HepG2 (cell line): ENCODE data around the gene A4GNT. TPM values are rescaled to one million over a fixed set of nuclear protein-coding genes. Genes with fewer than 3 reads are reported as not detected.

ENCODE experiments used
- ATAC-seq: fragments of 200-7000 bp; cut with Tn5 transposase; 3 replicates; pipeline ENCODE4 v1.9.1; 2020; ENCODE audit warnings: mild to moderate bottlenecking, moderate library complexity
- BruUV-seq: library from RNA; stranded (reverse); fragments of 400-500 nt; replicated peaks from 2 replicates; lab custom pipeline; 2021; lab: Mats Ljungman, UMichigan
- CTCF ChIA-PET: fragments of 300-600 bp; formaldehyde crosslinking; extraction: SDS; loops from one replicate; lab custom pipeline; 2021; ENCODE audit warnings: low total read pairs, inconsistent platforms, low intra/inter-chr PET ratio; lab: Yijun Ruan, JAX
- POLR2A ChIA-PET: fragments of 350-600 bp; sonication (Branson Sonifier 250); formaldehyde crosslinking; loops from one replicate; lab custom pipeline; 2020; ENCODE audit warnings: antibody characterized with exemption, inconsistent platforms; lab: Yijun Ruan, JAX
- DNase-seq: peaks from one replicate; pipeline ENCODE4 v3.0.0-alpha.2; 2015; ENCODE audit warnings: low spot score
- FAIRE-seq: peaks from 3 replicates; lab custom pipeline; 2011; peaks lifted over from hg19 to GRCh38; lab: Jason Lieb, UNC
- H2AFZ ChIP-seq: one replicate; pipeline ENCODE4 v1.6.1; 2011; ENCODE audit warnings: low read length, inconsistent platforms
- H3K27ac ChIP-seq: fragments of 300-600 bp; 3 replicates; pipeline ENCODE4 v1.8.0; 2011; ENCODE audit warnings: mixed run types, mild to moderate bottlenecking, mixed read lengths, low read length, inconsistent platforms; ENCODE audit not compliant: insufficient read depth; ENCODE audit errors: extremely low read length
- H3K27me3 ChIP-seq, 2 experiments: fragments of 200-600 bp in 1 of 2; 2 replicates in 1 of 2; 3 replicates in 1 of 2; pipeline versions ENCODE4 v1.6.0 to v1.8.0; 2011; ENCODE audit warnings: low read length in 2 of 2, mild to moderate bottlenecking in 2 of 2, moderate library complexity in 2 of 2, inconsistent platforms in 1 of 2; ENCODE audit not compliant: insufficient read depth in 2 of 2, control insufficient read depth in 1 of 2
- H3K36me3 ChIP-seq, 2 experiments: fragments of 200-600 bp in 1 of 2; replicated peaks in 1 of 2; 2 replicates in 1 of 2; 3 replicates in 1 of 2; pipeline versions ENCODE4 v1.5.1 to v1.8.0; 2011; ENCODE audit warnings: low read length in 2 of 2, inconsistent platforms in 1 of 2; ENCODE audit not compliant: insufficient read depth in 2 of 2, control insufficient read depth in 1 of 2
- H3K4me1 ChIP-seq: 2 replicates; pipeline ENCODE4 v1.5.1; 2012; ENCODE audit warnings: low read length, inconsistent platforms; ENCODE audit not compliant: insufficient read depth
- H3K4me2 ChIP-seq: 2 replicates; pipeline ENCODE4 v1.6.0; 2011; ENCODE audit warnings: low read depth, low read length, inconsistent platforms
- H3K4me3 ChIP-seq, 3 experiments: fragments of 200-600 bp in 1 of 3; sonication (generic), shearing (Covaris generic) in 1 of 3; replicated peaks in 1 of 3; 2 replicates each; pipeline ENCODE4 v1.5.1; 2011 to 2016; ENCODE audit warnings: low read length in 3 of 3, inconsistent platforms in 2 of 3, low read depth in 2 of 3, mild to moderate bottlenecking in 2 of 3, control low read depth in 1 of 3, mixed read lengths in 1 of 3; ENCODE audit not compliant: insufficient read depth in 1 of 3
- H3K79me2 ChIP-seq: one replicate; pipeline ENCODE4 v1.6.1; 2011; ENCODE audit warnings: low read length, inconsistent platforms; ENCODE audit not compliant: insufficient read depth
- H3K9ac ChIP-seq: 2 replicates; pipeline ENCODE4 v1.6.0; 2011; ENCODE audit warnings: mild to moderate bottlenecking, low read depth, low read length, inconsistent platforms; ENCODE audit not compliant: insufficient read depth
- H3K9me3 ChIP-seq: 2 replicates; pipeline ENCODE4 v1.5.1; 2012; ENCODE audit warnings: mild to moderate bottlenecking, low read length
- H4K20me1 ChIP-seq: 2 replicates; pipeline ENCODE4 v1.6.0; 2011; ENCODE audit warnings: inconsistent platforms, mild to moderate bottlenecking, low read length, moderate library complexity; ENCODE audit not compliant: insufficient read depth
- KLF9 ChIP-seq: IDR thresholded peaks from 2 replicates; pipeline ENCODE4 v1.6.1; 2016; ENCODE audit warnings: low read depth
- ZNF296 ChIP-seq: sonication (generic); formaldehyde crosslinking; conservative IDR thresholded peaks from 2 replicates; pipeline ENCODE4 v1.5.0; 2020; ENCODE audit warnings: mild to moderate bottlenecking, missing genetic modification reagents
- ZNF615 ChIP-seq: sonication (generic); formaldehyde crosslinking; IDR thresholded peaks from 2 replicates; pipeline ENCODE4 v1.5.0; 2020; ENCODE audit warnings: mild to moderate bottlenecking, missing genetic modification reagents, borderline replicate concordance
- in situ Hi-C: cut with HindIII; loops from 2 replicates; pipeline ENCODE4 v1.10.0; 2017; ENCODE audit warnings: low pct_unique_long_range_greater_than_20kb; ENCODE audit not compliant: extremely low pct_ligation_motif_present
- intact Hi-C: fragments of 100-400 bp; cut with micrococcal nuclease; formaldehyde crosslinking; loops from one replicate; pipeline ENCODE4 v1.10.0; 2022; ENCODE audit not compliant: unreplicated experiment
- polyA plus RNA-seq, 8 experiments: library from polyadenylated mRNA; depleted of rRNA in 3 of 8; stranded (reverse) in 7 of 8; unstranded in 1 of 8; fragments of >200 nt; fragmentation: Illumina TruSeq in 4 of 8; extraction: Trizol in 4 of 8; gene quantifications; 2 replicates each; pipeline versions ENCODE4 v1.2.1 to v1.2.3, GENCODE V29; 2011 to 2016; ENCODE audit warnings: low read depth in 4 of 8, missing spikeins in 1 of 8, mixed read lengths in 1 of 8; ENCODE audit not compliant: insufficient read depth in 1 of 8
- total RNA-seq, 5 experiments: library from RNA; depleted of rRNA; stranded (reverse); fragments of >200 nt; fragmentation: Illumina TruSeq; extraction: Trizol; gene quantifications; 2 replicates each; pipeline ENCODE4 v1.2.3, GENCODE V29; 2016; ENCODE audit warnings: low read depth in 1 of 5
- TF ChIP-seq, protein P1 (sequence below): sonication (generic); formaldehyde crosslinking; IDR thresholded peaks from 2 replicates; pipeline ENCODE4 v1.4.0; 2020; ENCODE audit warnings: missing genetic modification reagents, low read depth, mild to moderate bottlenecking, borderline replicate concordance
- TF ChIP-seq, protein P2 (sequence below): sonication (generic); formaldehyde crosslinking; IDR thresholded peaks from 2 replicates; pipeline ENCODE4 v1.4.0; 2020; ENCODE audit warnings: missing genetic modification reagents

The A4GNT gene
- total and polyA plus RNA-seq, 2 of the 13 experiments (the other 11 are each of a cell fraction or from before 2014, with no cell fraction given): not detected

DNA sequence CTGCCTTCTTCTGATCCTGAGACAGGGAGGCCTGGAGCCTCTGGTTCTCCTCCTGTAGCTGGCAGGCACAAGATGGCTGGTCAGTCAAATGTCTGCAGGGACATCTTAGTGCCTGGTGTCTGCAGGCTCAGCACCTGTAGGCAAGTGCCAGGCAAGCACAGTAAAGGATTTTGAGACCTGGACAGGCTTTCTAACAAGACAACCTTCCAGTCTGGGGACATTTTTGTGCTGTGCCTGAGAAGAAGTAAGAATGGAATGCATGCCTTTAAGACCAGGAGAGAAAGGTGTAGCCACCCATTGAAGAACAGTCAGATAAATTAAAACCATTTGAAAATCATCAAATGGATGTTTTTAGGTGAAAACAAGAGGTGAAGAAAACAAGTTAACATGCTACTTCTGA lies 48.0 kb downstream of the A4GNT start:
- Histone ChIP-seq H4K20me1 (no peaks in the 10 kb centered on the region), H3K4me1 (peaks cover 10% of the 10 kb centered on the region), H3K36me3 (no peaks in the 10 kb centered on the region), H3K79me2 (no peaks in the 10 kb centered on the region), H3K9ac (no peak overlapping the region), H3K4me3 (no peak overlapping the region), H3K4me2 (no peak overlapping the region), H2AFZ (no peak overlapping the region), H3K27me3 (no peaks in the 10 kb centered on the region), H3K9me3 (no peaks in the 10 kb centered on the region), H3K27ac (no peak overlapping the region)
- DNase-seq (no peak), ATAC-seq (no peak), FAIRE-seq (no peak)
- CTCF ChIA-PET: no interaction called here
- POLR2A ChIA-PET: no interaction called here
- no TSS peak for BruUV-seq
- intact Hi-C loops (no loop called here), in situ Hi-C loops (no loop called here)
- TF ChIP-seq ZNF615 (CRISPR knock-in tag) (no peak), KLF9 (CRISPR knock-in tag) (no peak)

DNA sequence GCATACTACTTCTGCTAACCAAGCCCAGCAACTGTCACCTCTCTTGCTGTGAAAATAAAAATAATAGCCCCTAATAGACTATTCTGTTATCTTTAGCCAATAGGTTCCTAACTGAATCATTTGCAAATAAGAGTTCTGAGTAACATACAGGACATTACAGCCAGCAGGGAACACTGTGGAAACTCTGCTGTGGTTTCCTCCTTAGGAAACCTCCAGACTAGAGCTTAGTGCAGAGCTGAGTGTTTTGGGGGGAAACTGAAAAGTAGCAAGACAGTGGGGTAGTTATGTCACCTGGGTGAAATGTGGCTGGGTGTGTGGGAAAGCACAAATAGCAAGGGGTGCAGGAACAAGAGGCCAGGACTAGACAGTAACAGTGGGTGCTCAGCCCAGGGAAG lies 49.2 kb downstream of the A4GNT start:
- no peak for TF ChIP-seq ZNF296
- TF ChIP-seq, protein P1, sequence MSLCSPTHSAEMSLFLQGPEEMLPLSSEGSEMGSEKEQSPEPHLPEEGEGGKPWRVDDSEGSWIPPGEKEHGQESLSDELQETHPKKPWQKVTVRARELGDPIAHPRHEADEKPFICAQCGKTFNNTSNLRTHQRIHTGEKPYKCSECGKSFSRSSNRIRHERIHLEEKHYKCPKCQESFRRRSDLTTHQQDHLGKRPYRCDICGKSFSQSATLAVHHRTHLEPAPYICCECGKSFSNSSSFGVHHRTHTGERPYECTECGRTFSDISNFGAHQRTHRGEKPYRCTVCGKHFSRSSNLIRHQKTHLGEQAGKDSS (CRISPR knock-in tag): no peak
- TF ChIP-seq, protein P2, sequence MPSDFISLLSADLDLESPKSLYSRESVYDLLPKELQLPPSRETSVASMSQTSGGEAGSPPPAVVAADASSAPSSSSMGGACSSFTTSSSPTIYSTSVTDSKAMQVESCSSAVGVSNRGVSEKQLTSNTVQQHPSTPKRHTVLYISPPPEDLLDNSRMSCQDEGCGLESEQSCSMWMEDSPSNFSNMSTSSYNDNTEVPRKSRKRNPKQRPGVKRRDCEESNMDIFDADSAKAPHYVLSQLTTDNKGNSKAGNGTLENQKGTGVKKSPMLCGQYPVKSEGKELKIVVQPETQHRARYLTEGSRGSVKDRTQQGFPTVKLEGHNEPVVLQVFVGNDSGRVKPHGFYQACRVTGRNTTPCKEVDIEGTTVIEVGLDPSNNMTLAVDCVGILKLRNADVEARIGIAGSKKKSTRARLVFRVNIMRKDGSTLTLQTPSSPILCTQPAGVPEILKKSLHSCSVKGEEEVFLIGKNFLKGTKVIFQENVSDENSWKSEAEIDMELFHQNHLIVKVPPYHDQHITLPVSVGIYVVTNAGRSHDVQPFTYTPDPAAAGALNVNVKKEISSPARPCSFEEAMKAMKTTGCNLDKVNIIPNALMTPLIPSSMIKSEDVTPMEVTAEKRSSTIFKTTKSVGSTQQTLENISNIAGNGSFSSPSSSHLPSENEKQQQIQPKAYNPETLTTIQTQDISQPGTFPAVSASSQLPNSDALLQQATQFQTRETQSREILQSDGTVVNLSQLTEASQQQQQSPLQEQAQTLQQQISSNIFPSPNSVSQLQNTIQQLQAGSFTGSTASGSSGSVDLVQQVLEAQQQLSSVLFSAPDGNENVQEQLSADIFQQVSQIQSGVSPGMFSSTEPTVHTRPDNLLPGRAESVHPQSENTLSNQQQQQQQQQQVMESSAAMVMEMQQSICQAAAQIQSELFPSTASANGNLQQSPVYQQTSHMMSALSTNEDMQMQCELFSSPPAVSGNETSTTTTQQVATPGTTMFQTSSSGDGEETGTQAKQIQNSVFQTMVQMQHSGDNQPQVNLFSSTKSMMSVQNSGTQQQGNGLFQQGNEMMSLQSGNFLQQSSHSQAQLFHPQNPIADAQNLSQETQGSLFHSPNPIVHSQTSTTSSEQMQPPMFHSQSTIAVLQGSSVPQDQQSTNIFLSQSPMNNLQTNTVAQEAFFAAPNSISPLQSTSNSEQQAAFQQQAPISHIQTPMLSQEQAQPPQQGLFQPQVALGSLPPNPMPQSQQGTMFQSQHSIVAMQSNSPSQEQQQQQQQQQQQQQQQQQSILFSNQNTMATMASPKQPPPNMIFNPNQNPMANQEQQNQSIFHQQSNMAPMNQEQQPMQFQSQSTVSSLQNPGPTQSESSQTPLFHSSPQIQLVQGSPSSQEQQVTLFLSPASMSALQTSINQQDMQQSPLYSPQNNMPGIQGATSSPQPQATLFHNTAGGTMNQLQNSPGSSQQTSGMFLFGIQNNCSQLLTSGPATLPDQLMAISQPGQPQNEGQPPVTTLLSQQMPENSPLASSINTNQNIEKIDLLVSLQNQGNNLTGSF: no peak
- Histone ChIP-seq H4K20me1 (no peaks in the 10 kb centered on the region), H3K4me1 (peaks cover 10% of the 10 kb centered on the region), H3K4me3 (no peak overlapping the region), H3K4me2 (no peak overlapping the region), H3K79me2 (no peaks in the 10 kb centered on the region), H3K27me3 (no peaks in the 10 kb centered on the region), H2AFZ (no peak overlapping the region), H3K36me3 (no peaks in the 10 kb centered on the region), H3K9ac (no peak overlapping the region), H3K9me3 (no peaks in the 10 kb centered on the region), H3K27ac (no peak overlapping the region)
- POLR2A ChIA-PET: no interaction called here
- in situ Hi-C loops (no loop called here), intact Hi-C loops (no loop called here)
- DNase-seq (no peak), ATAC-seq (no peak), FAIRE-seq (no peak)
- no TSS peak for BruUV-seq
- CTCF ChIA-PET: no interaction called here
